H1 (cell line): ENCODE data around the gene DYNLRB1.

ENCODE experiments used
- BCL11A ChIP-seq, 2 experiments: IDR thresholded peaks; one replicate each; pipeline ENCODE4 v1.6.1; 2011; ENCODE audit warnings: low read depth in 2 of 2, low read length in 2 of 2, mild to moderate bottlenecking in 2 of 2
- BRCA1 ChIP-seq: IDR thresholded peaks from 2 replicates; pipeline ENCODE4 v1.6.1; 2012; ENCODE audit warnings: low read depth, low read length, improper control_type of control experiment
- JUND ChIP-seq: IDR thresholded peaks from 2 replicates; pipeline ENCODE4 v1.6.1; 2011; ENCODE audit warnings: mild to moderate bottlenecking, improper control_type of control experiment, low read length
- POLR2A ChIP-seq, 2 experiments: IDR thresholded peaks; 1 replicate in 1 of 2; 2 replicates in 1 of 2; pipeline ENCODE4 v1.6.1; 2011; ENCODE audit warnings: low read depth in 2 of 2, low read length in 2 of 2, mild to moderate bottlenecking in 2 of 2; ENCODE audit errors: control extremely low read depth in 1 of 2
- SIX5 ChIP-seq: IDR thresholded peaks from 2 replicates; pipeline ENCODE4 v1.6.1; 2011; ENCODE audit warnings: mild to moderate bottlenecking, low read depth, low read length
- SP2 ChIP-seq: IDR thresholded peaks from 2 replicates; pipeline ENCODE4 v1.6.1; 2012; ENCODE audit warnings: mild to moderate bottlenecking, low read length, inconsistent platforms
- TCF12 ChIP-seq: IDR thresholded peaks from 2 replicates; pipeline ENCODE4 v1.6.1; 2011; ENCODE audit warnings: low read depth, mild to moderate bottlenecking, low read length
- YY1 ChIP-seq: IDR thresholded peaks from 2 replicates; pipeline ENCODE4 v1.6.1; 2011; ENCODE audit warnings: low read depth, mild to moderate bottlenecking, low read length
- TF ChIP-seq, protein P1 (sequence below), 3 experiments: IDR thresholded peaks; 1 replicate in 2 of 3; 2 replicates in 1 of 3; pipeline versions ENCODE4 v1.5.1 to v1.6.1; 2011; ENCODE audit warnings: low read length in 3 of 3, mild to moderate bottlenecking in 3 of 3, inconsistent platforms in 2 of 3, low read depth in 1 of 3, moderate library complexity in 1 of 3; ENCODE audit not compliant: insufficient read depth in 1 of 3; ENCODE audit errors: control extremely low read depth in 1 of 3

GRCh38 chr20:34512266-34512954, 3.8 kb upstream of the DYNLRB1 start:
- TF ChIP-seq, protein P1, sequence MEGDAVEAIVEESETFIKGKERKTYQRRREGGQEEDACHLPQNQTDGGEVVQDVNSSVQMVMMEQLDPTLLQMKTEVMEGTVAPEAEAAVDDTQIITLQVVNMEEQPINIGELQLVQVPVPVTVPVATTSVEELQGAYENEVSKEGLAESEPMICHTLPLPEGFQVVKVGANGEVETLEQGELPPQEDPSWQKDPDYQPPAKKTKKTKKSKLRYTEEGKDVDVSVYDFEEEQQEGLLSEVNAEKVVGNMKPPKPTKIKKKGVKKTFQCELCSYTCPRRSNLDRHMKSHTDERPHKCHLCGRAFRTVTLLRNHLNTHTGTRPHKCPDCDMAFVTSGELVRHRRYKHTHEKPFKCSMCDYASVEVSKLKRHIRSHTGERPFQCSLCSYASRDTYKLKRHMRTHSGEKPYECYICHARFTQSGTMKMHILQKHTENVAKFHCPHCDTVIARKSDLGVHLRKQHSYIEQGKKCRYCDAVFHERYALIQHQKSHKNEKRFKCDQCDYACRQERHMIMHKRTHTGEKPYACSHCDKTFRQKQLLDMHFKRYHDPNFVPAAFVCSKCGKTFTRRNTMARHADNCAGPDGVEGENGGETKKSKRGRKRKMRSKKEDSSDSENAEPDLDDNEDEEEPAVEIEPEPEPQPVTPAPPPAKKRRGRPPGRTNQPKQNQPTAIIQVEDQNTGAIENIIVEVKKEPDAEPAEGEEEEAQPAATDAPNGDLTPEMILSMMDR (IDR thresholded peaks at IDR 0.05; ENCODE audit: control extremely low read depth in 1 of 3, insufficient read depth in 1 of 3, low read depth in 1 of 3, low read length in 3 of 3), result no peak
- no peak for TF ChIP-seq SIX5
- no peak for TF ChIP-seq YY1
- TF ChIP-seq JUND, result no peak
- no peak for TF ChIP-seq SP2
- no peak for TF ChIP-seq POLR2A (IDR thresholded peaks at IDR 0.05; ENCODE audit: control extremely low read depth in 1 of 2, low read depth in 2 of 2, low read length in 2 of 2)
- TF ChIP-seq BRCA1, result no peak
- no peak for TF ChIP-seq TCF12
- no peak for TF ChIP-seq BCL11A (IDR thresholded peaks at IDR 0.05; ENCODE audit: low read depth in 2 of 2, low read length in 2 of 2)
